T47D (cell line): ENCODE measurements around the gene ASTN2.

Source experiments
- DNase-seq, 2 experiments: peaks; one replicate each; pipeline versions ENCODE4 v3.0.0 to v3.0.0-alpha.2; 2011 to 2012; ENCODE audit warnings: low read depth in 1 of 2, low spot score in 1 of 2
- JUND ChIP-seq: IDR thresholded peaks from 2 replicates; pipeline ENCODE4 v1.6.1; 2012; ENCODE audit warnings: low read depth
- in situ Hi-C: cut with HindIII; loops from 2 replicates; pipeline ENCODE4 v1.10.0; 2016; ENCODE audit warnings: low sequenced_read_pairs, low pct_unique_long_range_greater_than_20kb

ASTN2 gene

GRCh38 chr9:116641292-116642059, 773.4 kb downstream of the ASTN2 start:
- in situ Hi-C loops: no loop called here
- no peak for TF ChIP-seq JUND
- no peak for DNase-seq

GRCh38 chr9:116639251-116639741, 775.6 kb downstream of the ASTN2 start:
- DNase-seq: no peak
- no peak for TF ChIP-seq JUND
- in situ Hi-C loops: no loop called here

- no peak for DNase-seq
- TF ChIP-seq JUND: no peak
- in situ Hi-C loops: no loop called here
These were observed 778.9 kb downstream of the ASTN2 start for GRCh38 chr9:116635908-116636307.

GRCh38 chr9:116632990-116633838, 781.6 kb downstream of the ASTN2 start:
- DNase-seq: no peak
- TF ChIP-seq JUND: no peak
- in situ Hi-C loops: no loop called here

- DNase-seq: no peak
These were observed 785.2 kb downstream of the ASTN2 start for GRCh38 chr9:116629634-116630033.

GRCh38 chr9:116628716-116629115, 786.1 kb downstream of the ASTN2 start:
- TF ChIP-seq JUND: no peak
- no peak for DNase-seq
- in situ Hi-C loops: no loop called here

More at GRCh38 chr9:116629634-116630033, 785.2 kb downstream of the ASTN2 start:
- no peak for TF ChIP-seq JUND
- in situ Hi-C loops: no loop called here

GRCh38 chr9:116627433-116627832, 787.4 kb downstream of the ASTN2 start:
- TF ChIP-seq JUND: no peak
- no peak for DNase-seq
- in situ Hi-C loops: no loop called here

- in situ Hi-C loops: no loop called here
These were observed 788.1 kb downstream of the ASTN2 start for GRCh38 chr9:116626762-116627161.

GRCh38 chr9:116623715-116624114, 791.1 kb downstream of the ASTN2 start:
- in situ Hi-C loops: no loop called here
- TF ChIP-seq JUND: no peak
- DNase-seq: no peak

More at GRCh38 chr9:116626762-116627161, 788.1 kb downstream of the ASTN2 start:
- DNase-seq: no peak
- TF ChIP-seq JUND: no peak

GRCh38 chr9:116617389-116617788, 797.5 kb downstream of the ASTN2 start:
- no peak for TF ChIP-seq JUND
- in situ Hi-C loops: no loop called here
- DNase-seq: no peak

- in situ Hi-C loops: no loop called here
- no peak for TF ChIP-seq JUND
- DNase-seq: no peak
These were observed 798.4 kb downstream of the ASTN2 start for GRCh38 chr9:116616304-116616914.

GRCh38 chr9:116608064-116608463, 806.8 kb downstream of the ASTN2 start:
- in situ Hi-C loops: no loop called here
- TF ChIP-seq JUND: no peak
- DNase-seq: no peak
